ENCODE measurements around the gene DOC2A.

GRCh38 chr16:29971304-29971703 lies 39.5 kb downstream of the DOC2A start:
- TF ChIP-seq CTCF (IDR thresholded peaks at IDR 0.05) (no peak), POLR2A (IDR thresholded peaks at IDR 0.05) (no peak), POLR2AphosphoS5 (IDR thresholded peaks at IDR 0.05; ENCODE audit: insufficient read depth in 1 of 2, low read depth in 1 of 2) (no peak)
